WTC11 (cell line): Measurements from ENCODE around the gene MLC1. TPM values are rescaled to one million over a fixed set of nuclear protein-coding genes. Genes with fewer than 3 reads are reported as not detected.

ENCODE experiments used
- AFF4 ChIP-seq: sonication (generic); formaldehyde crosslinking; IDR thresholded peaks from 2 replicates; pipeline ENCODE4 v1.8.1; 2023; ENCODE audit warnings: mild to moderate bottlenecking, missing genetic modification reagents, borderline replicate concordance
- CBFB ChIP-seq: sonication (generic); formaldehyde crosslinking; IDR thresholded peaks from 2 replicates; pipeline ENCODE4 v1.8.1; 2022; ENCODE audit warnings: mild to moderate bottlenecking, low read depth, missing genetic modification reagents
- CTCF ChIP-seq: fragments of 200-600 bp; IDR thresholded peaks from 2 replicates; pipeline ENCODE4 v1.8.0; 2022; ENCODE audit warnings: antibody characterized with exemption
- E2F1 ChIP-seq: sonication (generic); formaldehyde crosslinking; IDR thresholded peaks from 2 replicates; pipeline ENCODE4 v1.8.0; 2022; ENCODE audit warnings: mild to moderate bottlenecking, missing genetic modification reagents
- ETV6 ChIP-seq: sonication (generic); formaldehyde crosslinking; IDR thresholded peaks from 2 replicates; pipeline ENCODE4 v1.8.1; 2022; ENCODE audit warnings: mild to moderate bottlenecking, missing genetic modification reagents
- GABPB1 ChIP-seq: sonication (generic); formaldehyde crosslinking; IDR thresholded peaks from 2 replicates; pipeline ENCODE4 v1.8.1; 2023; ENCODE audit warnings: mild to moderate bottlenecking, missing genetic modification reagents
- HMGXB4 ChIP-seq: sonication (generic); formaldehyde crosslinking; IDR thresholded peaks from 2 replicates; pipeline ENCODE4 v1.8.1; 2023; ENCODE audit warnings: mild to moderate bottlenecking, moderate library complexity, missing genetic modification reagents
- KAT7 ChIP-seq: sonication (generic); formaldehyde crosslinking; IDR thresholded peaks from 2 replicates; pipeline ENCODE4 v1.8.1; 2023; ENCODE audit warnings: missing genetic modification reagents, mild to moderate bottlenecking, borderline replicate concordance
- MAX ChIP-seq: sonication (generic); formaldehyde crosslinking; IDR thresholded peaks from 2 replicates; pipeline ENCODE4 v1.8.0; 2022; ENCODE audit warnings: mild to moderate bottlenecking, missing genetic modification reagents
- MLX ChIP-seq: sonication (generic); formaldehyde crosslinking; IDR thresholded peaks from 2 replicates; pipeline ENCODE4 v1.8.1; 2023; ENCODE audit warnings: mild to moderate bottlenecking, missing genetic modification reagents, moderate library complexity
- SP1 ChIP-seq: sonication (generic); formaldehyde crosslinking; conservative IDR thresholded peaks from 2 replicates; pipeline ENCODE4 v1.8.1; 2022; ENCODE audit warnings: missing genetic modification reagents
- USF2 ChIP-seq: sonication (generic); formaldehyde crosslinking; IDR thresholded peaks from 2 replicates; pipeline ENCODE4 v1.8.1; 2023; ENCODE audit warnings: mild to moderate bottlenecking, missing genetic modification reagents, moderate library complexity
- ZBTB43 ChIP-seq: sonication (generic); formaldehyde crosslinking; IDR thresholded peaks from 2 replicates; pipeline ENCODE4 v1.8.1; 2023; ENCODE audit warnings: mild to moderate bottlenecking, missing genetic modification reagents
- ZNF425 ChIP-seq: fragments of 250-450 bp; sonication (Bioruptor Pico); conservative IDR thresholded peaks from 2 replicates; pipeline ENCODE4 v1.9.0; 2021; ENCODE audit warnings: mild to moderate bottlenecking
- ZSCAN18 ChIP-seq: fragments of 250-450 bp; sonication (Bioruptor Pico); IDR thresholded peaks from 2 replicates; pipeline ENCODE4 v2.1.2; 2022; ENCODE audit warnings: mild to moderate bottlenecking, moderate library complexity
- total RNA-seq: library from RNA; stranded (reverse); gene quantifications from 3 replicates; pipeline ENCODE4 v1.2.3, GENCODE V29; 2021

MLC1 gene
- total RNA-seq, 1 experiment from 2014 or later: 0.13 TPM

- TF ChIP-seq E2F1: no peak
- TF ChIP-seq ZNF425: no peak
- peak; percentile 89 for TF ChIP-seq MAX (CRISPR knock-in tag)
- TF ChIP-seq GABPB1 (CRISPR knock-in tag): no peak
- TF ChIP-seq KAT7 (CRISPR knock-in tag): 0 out of 2 replicates have a peak, but pooled peaks have one; percentile 49
- peak; percentile 63 for TF ChIP-seq USF2 (CRISPR knock-in tag)
- TF ChIP-seq ZSCAN18 (CRISPR knock-in tag): no peak
- peak; percentile 87; the same call in 1 of the 2 replicates for TF ChIP-seq CBFB (CRISPR knock-in tag)
- peak; percentile 63; the same call in 1 of the 2 replicates for TF ChIP-seq CTCF
- TF ChIP-seq ZBTB43 (CRISPR knock-in tag): 0 out of 2 replicates have a peak, but pooled peaks have one; percentile 58
- TF ChIP-seq HMGXB4: peak; percentile 95
- 0 out of 2 replicates have a peak, but pooled peaks have one; percentile 49 for TF ChIP-seq AFF4
- peak; percentile 65; the same call in 1 of the 2 replicates for TF ChIP-seq MLX (CRISPR knock-in tag)
- TF ChIP-seq SP1 (CRISPR knock-in tag): peak; percentile 39; the same call in 1 of the 2 replicates
- TF ChIP-seq ETV6 (CRISPR knock-in tag): 0 out of 2 replicates have a peak, but pooled peaks have one; percentile 32
These were observed 54.7 kb downstream of the MLC1 start (continued) for GRCh38 chr22:50030297-50031188.
